ENCODE measurements around the gene COL9A3.

Gene COL9A3

DNA sequence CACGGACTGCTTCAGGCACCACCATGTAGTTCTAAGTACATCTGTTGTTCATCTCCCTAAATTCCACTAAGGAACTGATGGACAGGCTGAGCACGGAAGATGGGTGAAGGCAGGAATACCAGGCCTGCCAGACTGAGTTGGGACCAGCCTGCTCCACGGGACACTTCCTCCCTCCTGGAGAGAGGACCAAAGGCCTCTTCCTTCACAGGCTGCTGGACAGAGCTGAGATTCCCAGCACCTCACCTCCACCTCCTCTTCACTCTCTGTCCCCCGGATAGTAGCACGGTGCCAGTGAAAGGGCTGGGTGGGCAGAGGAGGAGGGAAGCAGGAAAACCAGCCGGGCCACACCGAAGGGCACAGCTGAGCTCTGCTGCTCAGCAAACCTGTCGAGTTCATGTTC is 67.7 kb downstream of the COL9A3 start:
- no peaks in the 10 kb centered on the region for H3K4me1 ChIP-seq (ENCODE audit: control insufficient read depth in 1 of 2, insufficient read depth in 2 of 2, low read length in 2 of 2)
- H3K4me3 ChIP-seq (ENCODE audit: low read depth in 1 of 2, low read length in 2 of 2): no peak overlapping the region
- H3K36me3 ChIP-seq (ENCODE audit: control insufficient read depth in 1 of 2, insufficient read depth in 2 of 2, low read length in 2 of 2): peaks cover 22 to 66% of the 10 kb centered on the region in 2 donors
- no peak overlapping the region for H3K27ac ChIP-seq (ENCODE audit: low read length)
- H3K27me3 ChIP-seq (ENCODE audit: low read depth, low read length): no peaks in the 10 kb centered on the region
- H3K9me3 ChIP-seq (ENCODE audit: control insufficient read depth in 1 of 2, low read length in 2 of 2): no peaks in the 10 kb centered on the region

- Histone ChIP-seq H3K4me3 (ENCODE audit: low read depth in 1 of 2, low read length in 2 of 2) (no peak overlapping the region), H3K4me1 (ENCODE audit: control insufficient read depth in 1 of 2, insufficient read depth in 2 of 2, low read length in 2 of 2) (no peaks in the 10 kb centered on the region), H3K36me3 (ENCODE audit: control insufficient read depth in 1 of 2, insufficient read depth in 2 of 2, low read length in 2 of 2) (peaks cover 30 to 66% of the 10 kb centered on the region in 2 donors), H3K9me3 (ENCODE audit: control insufficient read depth in 1 of 2, low read length in 2 of 2) (no peaks in the 10 kb centered on the region), H3K27me3 (ENCODE audit: low read depth, low read length) (no peaks in the 10 kb centered on the region), H3K27ac (ENCODE audit: low read length) (no peak overlapping the region)
Measured at GRCh38 chr20:62885046-62885895, 68.4 kb downstream of the COL9A3 start.

DNA sequence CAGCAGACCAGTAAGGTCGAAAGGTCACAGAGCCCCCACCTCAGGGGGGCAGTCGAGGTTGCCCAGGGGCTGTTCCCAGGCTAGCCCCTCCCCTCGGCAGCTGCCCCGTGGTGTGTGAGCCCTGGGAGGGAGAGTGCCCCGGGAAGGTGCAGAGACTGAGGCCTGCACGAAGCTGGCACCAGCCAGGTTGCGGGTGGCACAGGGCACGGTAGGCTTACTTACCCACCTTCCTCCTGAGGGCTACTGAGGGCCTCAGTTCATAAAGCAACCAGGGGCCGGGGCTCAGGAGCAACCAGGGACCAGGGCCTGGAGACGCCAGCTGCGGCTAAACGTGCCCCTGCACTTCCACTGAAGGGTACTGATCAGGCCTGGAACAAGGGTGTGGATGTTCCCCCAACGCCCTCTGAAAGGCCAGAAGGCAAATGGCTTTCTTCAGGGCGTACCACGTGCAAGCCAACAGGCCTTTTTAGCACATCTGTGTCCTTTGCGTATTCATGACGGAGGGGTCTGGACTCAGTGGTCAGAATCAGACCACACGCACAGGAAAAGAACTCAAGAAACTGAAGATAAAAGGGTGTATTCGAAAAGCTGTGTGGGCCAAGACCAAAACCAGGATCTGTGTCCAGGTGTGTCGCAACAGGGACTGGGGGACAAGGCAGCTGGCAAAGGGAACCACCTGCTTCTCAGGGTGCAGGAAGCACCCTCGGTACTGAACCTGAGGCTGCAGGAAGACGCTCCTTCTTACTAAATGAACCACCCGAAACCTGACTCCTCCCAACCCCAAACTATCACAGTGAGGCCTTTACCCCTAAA is 69.3 kb downstream of the COL9A3 start:
- no peaks in the 10 kb centered on the region for H3K27me3 ChIP-seq (ENCODE audit: low read depth, low read length)
- no peak overlapping the region for H3K4me3 ChIP-seq (ENCODE audit: low read depth in 1 of 2, low read length in 2 of 2)
- H3K27ac ChIP-seq (ENCODE audit: low read length): no peak overlapping the region
- no peaks in the 10 kb centered on the region for H3K9me3 ChIP-seq (ENCODE audit: control insufficient read depth in 1 of 2, low read length in 2 of 2)
- H3K36me3 ChIP-seq (ENCODE audit: control insufficient read depth in 1 of 2, insufficient read depth in 2 of 2, low read length in 2 of 2): peaks cover 38 to 66% of the 10 kb centered on the region in 2 donors
- H3K4me1 ChIP-seq (ENCODE audit: control insufficient read depth in 1 of 2, insufficient read depth in 2 of 2, low read length in 2 of 2): no peaks in the 10 kb centered on the region

DNA sequence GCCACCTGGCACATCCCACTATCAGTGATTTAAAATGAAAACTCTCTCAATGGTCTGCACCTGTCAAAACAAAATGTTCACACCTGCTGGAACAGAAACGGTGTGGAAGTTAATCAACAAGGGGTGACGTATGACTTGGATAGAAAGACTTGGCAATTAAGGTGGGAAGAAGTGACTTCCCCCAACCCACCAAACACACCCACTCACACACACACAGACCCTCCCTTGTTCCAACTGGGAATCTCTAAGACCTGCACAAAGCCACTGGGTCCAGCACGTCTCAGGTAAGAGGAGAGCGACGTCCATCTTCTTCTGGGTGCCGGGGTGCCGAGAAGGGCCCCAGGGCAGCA is 69.8 kb downstream of the COL9A3 start:
- Histone ChIP-seq H3K4me1 (ENCODE audit: control insufficient read depth in 1 of 2, insufficient read depth in 2 of 2, low read length in 2 of 2) (no peaks in the 10 kb centered on the region), H3K36me3 (ENCODE audit: control insufficient read depth in 1 of 2, insufficient read depth in 2 of 2, low read length in 2 of 2) (peaks cover 44 to 66% of the 10 kb centered on the region in 2 donors), H3K4me3 (ENCODE audit: low read depth in 1 of 2, low read length in 2 of 2) (no peak overlapping the region), H3K27ac (ENCODE audit: low read length) (no peak overlapping the region), H3K27me3 (ENCODE audit: low read depth, low read length) (no peaks in the 10 kb centered on the region), H3K9me3 (ENCODE audit: control insufficient read depth in 1 of 2, low read length in 2 of 2) (no peaks in the 10 kb centered on the region)

- Histone ChIP-seq H3K36me3 (ENCODE audit: control insufficient read depth in 1 of 2, insufficient read depth in 2 of 2, low read length in 2 of 2) (peaks cover 50 to 66% of the 10 kb centered on the region in 2 donors), H3K4me1 (ENCODE audit: control insufficient read depth in 1 of 2, insufficient read depth in 2 of 2, low read length in 2 of 2) (no peaks in the 10 kb centered on the region), H3K27me3 (ENCODE audit: low read depth, low read length) (no peaks in the 10 kb centered on the region), H3K9me3 (ENCODE audit: control insufficient read depth in 1 of 2, low read length in 2 of 2) (no peaks in the 10 kb centered on the region), H3K4me3 (ENCODE audit: low read depth in 1 of 2, low read length in 2 of 2) (no peak overlapping the region), H3K27ac (ENCODE audit: low read length) (peak overlapping the region; percentile 9)
Measured at GRCh38 chr20:62887152-62887859, 70.5 kb downstream of the COL9A3 start.

GRCh38 chr20:62887860-62888239 is 71.0 kb downstream of the COL9A3 start:
- Histone ChIP-seq H3K9me3 (ENCODE audit: control insufficient read depth in 1 of 2, low read length in 2 of 2) (no peaks in the 10 kb centered on the region), H3K36me3 (ENCODE audit: control insufficient read depth in 1 of 2, insufficient read depth in 2 of 2, low read length in 2 of 2) (peaks cover 55 to 71% of the 10 kb centered on the region in 2 donors), H3K27ac (ENCODE audit: low read length) (no peak overlapping the region), H3K4me1 (ENCODE audit: control insufficient read depth in 1 of 2, insufficient read depth in 2 of 2, low read length in 2 of 2) (no peaks in the 10 kb centered on the region), H3K27me3 (ENCODE audit: low read depth, low read length) (no peaks in the 10 kb centered on the region), H3K4me3 (ENCODE audit: low read depth in 1 of 2, low read length in 2 of 2) (no peak overlapping the region)

GRCh38 chr20:62888406-62888805 is 71.6 kb downstream of the COL9A3 start:
- Histone ChIP-seq H3K4me3 (ENCODE audit: low read depth in 1 of 2, low read length in 2 of 2) (no peak overlapping the region), H3K4me1 (ENCODE audit: control insufficient read depth in 1 of 2, insufficient read depth in 2 of 2, low read length in 2 of 2) (no peaks in the 10 kb centered on the region), H3K27ac (ENCODE audit: low read length) (no peak overlapping the region), H3K9me3 (ENCODE audit: control insufficient read depth in 1 of 2, low read length in 2 of 2) (no peaks in the 10 kb centered on the region), H3K27me3 (ENCODE audit: low read depth, low read length) (no peaks in the 10 kb centered on the region), H3K36me3 (ENCODE audit: control insufficient read depth in 1 of 2, insufficient read depth in 2 of 2, low read length in 2 of 2) (peaks cover 61 to 77% of the 10 kb centered on the region in 2 donors)

DNA sequence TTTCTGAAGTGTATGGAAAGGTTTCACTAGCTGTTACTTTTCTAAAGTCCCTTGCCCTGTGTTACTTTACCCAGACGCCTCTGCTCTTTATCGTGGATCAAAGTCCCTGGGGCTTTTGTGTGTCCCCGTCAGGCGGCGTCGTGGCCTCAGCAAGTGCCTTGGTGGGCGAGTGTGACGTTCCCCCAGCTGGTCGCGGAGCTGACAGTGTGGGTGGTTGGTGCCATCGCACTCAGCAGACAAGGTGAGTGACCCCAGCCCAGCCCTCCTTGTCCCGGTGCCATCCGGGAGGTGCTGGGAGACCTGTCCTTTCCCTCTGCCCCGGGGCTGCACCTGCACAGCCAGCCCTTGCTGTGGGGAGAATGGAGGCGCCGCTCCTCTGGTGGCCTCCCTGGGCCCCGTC is 72.1 kb downstream of the COL9A3 start:
- Histone ChIP-seq H3K27me3 (ENCODE audit: low read depth, low read length) (no peaks in the 10 kb centered on the region), H3K9me3 (ENCODE audit: control insufficient read depth in 1 of 2, low read length in 2 of 2) (no peaks in the 10 kb centered on the region), H3K4me3 (ENCODE audit: low read depth in 1 of 2, low read length in 2 of 2) (no peak overlapping the region), H3K36me3 (ENCODE audit: control insufficient read depth in 1 of 2, insufficient read depth in 2 of 2, low read length in 2 of 2) (peaks cover 66 to 82% of the 10 kb centered on the region in 2 donors), H3K27ac (ENCODE audit: low read length) (no peak overlapping the region), H3K4me1 (ENCODE audit: control insufficient read depth in 1 of 2, insufficient read depth in 2 of 2, low read length in 2 of 2) (no peaks in the 10 kb centered on the region)

GRCh38 chr20:62889411-62889810 is 72.6 kb downstream of the COL9A3 start:
- H3K4me3 ChIP-seq (ENCODE audit: low read depth in 1 of 2, low read length in 2 of 2): no peak overlapping the region
- H3K4me1 ChIP-seq (ENCODE audit: control insufficient read depth in 1 of 2, insufficient read depth in 2 of 2, low read length in 2 of 2): no peaks in the 10 kb centered on the region
- H3K36me3 ChIP-seq (ENCODE audit: control insufficient read depth in 1 of 2, insufficient read depth in 2 of 2, low read length in 2 of 2): peaks cover 71 to 87% of the 10 kb centered on the region in 2 donors
- no peaks in the 10 kb centered on the region for H3K27me3 ChIP-seq (ENCODE audit: low read depth, low read length)
- H3K9me3 ChIP-seq (ENCODE audit: control insufficient read depth in 1 of 2, low read length in 2 of 2): no peaks in the 10 kb centered on the region
- no peak overlapping the region for H3K27ac ChIP-seq (ENCODE audit: low read length)

DNA sequence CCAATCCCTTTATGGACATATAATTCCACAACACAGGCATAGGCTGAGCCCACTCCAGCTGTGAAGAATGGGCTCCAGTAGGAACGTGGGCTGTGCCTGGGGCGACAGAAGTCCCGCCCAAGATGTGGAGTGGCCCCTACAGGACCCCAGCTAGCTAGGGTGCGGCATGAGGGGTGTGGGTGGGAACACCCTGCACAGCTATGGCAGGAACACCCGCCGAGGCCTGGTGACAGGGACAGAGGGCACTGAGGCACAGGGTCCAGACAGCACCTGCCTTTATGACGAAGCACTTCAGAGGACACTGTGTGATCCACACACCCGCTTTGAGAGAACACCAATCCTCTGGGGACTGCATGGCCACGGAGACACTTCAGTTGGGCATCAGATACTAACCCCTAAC is 73.0 kb downstream of the COL9A3 start:
- peaks cover 76 to 92% of the 10 kb centered on the region in 2 donors for H3K36me3 ChIP-seq (ENCODE audit: control insufficient read depth in 1 of 2, insufficient read depth in 2 of 2, low read length in 2 of 2)
- no peaks in the 10 kb centered on the region for H3K27me3 ChIP-seq (ENCODE audit: low read depth, low read length)
- no peak overlapping the region for H3K27ac ChIP-seq (ENCODE audit: low read length)
- no peaks in the 10 kb centered on the region for H3K4me1 ChIP-seq (ENCODE audit: control insufficient read depth in 1 of 2, insufficient read depth in 2 of 2, low read length in 2 of 2)
- H3K9me3 ChIP-seq (ENCODE audit: control insufficient read depth in 1 of 2, low read length in 2 of 2): no peaks in the 10 kb centered on the region
- H3K4me3 ChIP-seq (ENCODE audit: low read depth in 1 of 2, low read length in 2 of 2): no peak overlapping the region

DNA sequence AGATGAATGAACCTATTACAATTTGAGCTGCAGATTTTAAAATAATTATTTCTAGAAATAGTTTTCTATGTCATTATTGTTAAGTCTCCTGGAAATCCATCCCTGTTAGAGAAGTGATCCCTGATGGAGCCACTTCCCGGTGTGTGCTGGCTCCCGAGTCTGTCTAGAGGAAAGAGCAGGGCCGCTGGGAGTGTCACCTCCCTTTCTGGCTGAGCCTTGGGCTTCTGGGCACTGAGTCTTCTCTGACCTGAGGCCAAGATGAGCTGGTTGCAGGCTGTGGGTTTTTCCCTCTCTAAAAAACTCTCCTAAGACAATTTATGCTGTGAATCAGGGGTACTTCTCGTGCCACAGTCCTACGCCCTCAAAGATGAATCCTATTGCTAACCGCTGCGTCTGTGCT is 73.6 kb downstream of the COL9A3 start:
- no peak overlapping the region for H3K27ac ChIP-seq (ENCODE audit: low read length)
- peaks cover 77 to 97% of the 10 kb centered on the region in 2 donors for H3K36me3 ChIP-seq (ENCODE audit: control insufficient read depth in 1 of 2, insufficient read depth in 2 of 2, low read length in 2 of 2)
- H3K9me3 ChIP-seq (ENCODE audit: control insufficient read depth in 1 of 2, low read length in 2 of 2): no peaks in the 10 kb centered on the region

More for the DNA sequence above, 73.6 kb downstream of the COL9A3 start:
- no peak overlapping the region for H3K4me3 ChIP-seq (ENCODE audit: low read depth in 1 of 2, low read length in 2 of 2)
- H3K27me3 ChIP-seq (ENCODE audit: low read depth, low read length): no peaks in the 10 kb centered on the region
- no peaks in the 10 kb centered on the region for H3K4me1 ChIP-seq (ENCODE audit: control insufficient read depth in 1 of 2, insufficient read depth in 2 of 2, low read length in 2 of 2)

Measured in muscle layer of duodenum (tissue), 2 donors.